Stimulated activated CD4-positive, alpha-beta T cell treated with anti-CD3 and anti-CD28 coated beads, Interleukin-15, amount 100 ng/mL, for 48 hours (primary cell): ENCODE results near the gene KIF5A.
A peak's percentile ranks its signal among the peaks of the same experiment; 100 is the strongest.

ENCODE experiments used
- DNase-seq, 2 donors: peaks; one replicate each; pipeline ENCODE4 v3.0.0-alpha.2; 2020; ENCODE audit warnings: low read depth in 2 of 2

Gene KIF5A

DNA sequence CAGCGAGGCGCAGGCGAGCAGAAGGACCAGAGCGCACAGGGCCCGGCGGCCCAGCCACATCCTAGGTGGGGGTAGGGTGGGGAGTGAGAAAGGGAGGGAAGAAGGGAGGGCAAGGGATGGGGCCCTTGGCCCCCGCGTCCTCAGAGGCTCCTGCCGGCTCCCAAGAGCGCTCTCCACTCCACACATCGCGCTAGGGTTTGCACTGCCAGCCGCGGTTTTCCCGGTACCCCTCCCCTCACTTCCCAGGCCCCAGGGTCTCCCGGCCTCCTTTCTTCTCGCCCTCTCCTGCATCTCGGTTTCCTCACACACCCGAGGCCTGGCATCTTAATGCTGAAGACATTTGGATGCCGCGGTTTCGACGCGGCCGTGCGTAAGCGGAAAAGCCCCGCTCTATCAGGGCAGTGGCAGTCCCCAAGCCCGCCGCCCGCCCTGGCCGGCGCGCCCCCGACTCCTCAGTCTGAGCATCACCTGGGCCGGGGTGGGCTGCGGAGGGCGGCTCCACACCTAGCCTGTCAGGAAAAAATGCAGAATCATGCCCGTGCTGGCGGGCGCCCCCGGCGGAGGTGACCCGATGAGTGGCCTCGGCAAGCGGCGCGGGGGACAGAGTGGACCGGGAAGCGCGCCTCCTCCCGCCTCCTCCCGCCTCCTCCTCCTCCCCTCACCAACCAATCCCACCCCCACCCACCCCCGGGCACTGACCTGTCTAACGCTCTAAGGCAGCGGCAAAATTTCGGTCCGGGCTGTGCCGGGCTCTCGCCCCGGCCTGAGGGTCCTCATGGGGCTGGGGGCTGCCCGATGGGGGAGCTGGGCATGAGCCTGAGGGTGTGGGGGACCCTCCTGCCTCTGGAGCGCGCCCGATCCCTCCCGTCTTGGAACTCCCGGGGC is 82.5 kb downstream of the KIF5A start:
- DNase-seq = no peak

DNA sequence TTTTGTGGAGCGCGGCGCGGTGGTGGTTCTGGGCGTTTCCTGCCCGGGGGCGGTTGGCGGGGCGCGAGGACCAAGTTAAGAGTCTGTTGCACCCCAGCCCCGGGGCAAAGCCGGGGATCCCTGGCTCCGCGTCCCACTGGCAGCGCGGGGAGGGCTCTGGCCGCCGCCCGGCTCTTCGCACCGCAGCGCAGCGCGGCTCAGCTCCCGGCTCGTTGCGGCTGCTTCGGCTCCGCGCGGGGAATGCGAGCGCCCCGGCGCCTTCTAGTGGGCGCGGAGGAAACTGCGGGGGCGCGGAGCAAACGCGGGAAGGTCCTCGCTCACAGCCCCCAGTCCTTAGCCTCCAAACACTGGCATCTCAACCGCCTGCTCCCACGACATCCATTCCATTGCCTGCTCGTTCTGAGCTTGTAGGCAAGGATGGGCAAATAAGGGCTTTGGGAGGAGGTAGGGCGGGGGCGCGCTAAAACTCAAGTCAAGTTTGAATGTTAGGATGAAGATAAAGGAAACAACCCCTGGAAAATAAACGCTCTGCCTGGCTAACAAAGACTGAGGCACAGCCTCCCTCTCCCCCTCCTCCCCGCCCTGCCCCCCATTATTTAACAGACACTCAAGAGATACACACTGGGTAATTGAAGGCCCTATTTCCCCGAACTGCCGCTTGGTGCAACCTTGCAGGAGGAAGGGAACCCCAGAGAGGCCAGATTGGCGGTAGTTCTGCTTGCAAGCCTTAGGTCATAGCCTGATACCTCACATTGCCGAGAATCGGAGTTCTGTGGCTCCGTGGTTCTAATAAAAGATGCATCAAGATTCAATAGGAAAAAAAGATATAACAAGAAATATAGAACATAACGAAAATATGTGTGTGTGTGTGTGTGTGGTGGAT is 83.4 kb downstream of the KIF5A start, which contains the start of gene B4GALNT1:
TSS of gene B4GALNT1 (minus strand) at position 244 of the 883 bp plus-strand sequence. CDS start 1,069 bp downstream, outside the sequence.
- peak; percentile 46 to 65 for DNase-seq
